Hematopoietic multipotent progenitor cell treated with erythropoietin and hydrocortisone succinate and interleukin-3 and kit ligand, for 6 days (in vitro differentiated cells): ENCODE measurements around the gene SOX6.

ENCODE experiments used
- DNase-seq: peaks from one replicate; pipeline ENCODE4 v3.0.0-alpha.2; 2015

Gene SOX6

GRCh38 chr11:15920856-15921629 lies 435.3 kb downstream of the SOX6 start:
- DNase-seq = no peak

- no peak for DNase-seq
These were observed 437.7 kb downstream of the SOX6 start for GRCh38 chr11:15918674-15919073.

GRCh38 chr11:15918212-15918611 lies 438.1 kb downstream of the SOX6 start:
- DNase-seq = no peak
